Glomerular endothelial cell (primary cell): Measurements from ENCODE around the gene MIER2. TPM values are rescaled to one million over a fixed set of nuclear protein-coding genes. Genes with fewer than 3 reads are reported as not detected.

Source experiments
- DNase-seq: peaks from one replicate; pipeline ENCODE4 v3.0.0-alpha.2; 2011; ENCODE audit warnings: low read depth, low spot score; ENCODE audit errors: extremely low read depth
- total RNA-seq: library from RNA; depleted of rRNA; stranded (reverse); fragments of >200 nt; gene quantifications from 2 replicates; pipeline ENCODE4 v1.2.3, GENCODE V29; 2015

The MIER2 gene
- total RNA-seq, 1 donor from 2014 or later, result 38.2 TPM

DNA sequence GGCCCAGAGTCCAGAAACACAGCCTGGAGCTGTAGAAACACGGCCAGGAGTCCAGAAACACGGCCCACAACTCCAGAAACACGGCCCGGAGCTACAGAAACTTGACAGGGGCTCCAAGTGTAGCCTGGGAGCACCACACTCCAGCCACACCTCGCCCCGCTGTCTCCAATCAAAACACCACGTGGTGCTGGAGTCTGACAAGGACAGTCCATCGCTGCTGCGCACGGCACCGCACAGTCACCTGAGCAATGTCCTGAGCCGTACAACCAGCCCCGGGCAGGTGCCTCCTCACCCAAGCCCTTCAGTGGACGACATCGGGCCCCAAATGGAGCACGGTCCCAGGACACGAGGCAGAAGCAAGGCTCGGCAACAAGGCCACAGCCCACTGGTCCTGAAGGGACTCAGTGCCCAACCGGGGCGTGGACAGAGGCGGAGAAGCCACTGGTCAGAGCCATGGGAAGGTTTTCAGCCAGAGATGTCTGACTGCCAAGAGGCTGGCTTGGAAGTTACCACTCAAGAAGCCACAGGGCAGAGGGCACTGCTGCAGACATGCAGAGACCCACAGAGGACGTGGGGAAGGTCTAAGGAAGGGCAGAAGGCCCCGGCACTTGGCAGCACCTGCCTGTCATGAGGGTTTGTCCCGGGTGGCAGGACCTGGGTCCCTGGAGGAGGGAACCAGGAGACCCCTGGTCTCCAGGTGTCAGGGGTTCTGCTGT lies 33.7 kb downstream of the MIER2 start:
- no peak for DNase-seq

DNA sequence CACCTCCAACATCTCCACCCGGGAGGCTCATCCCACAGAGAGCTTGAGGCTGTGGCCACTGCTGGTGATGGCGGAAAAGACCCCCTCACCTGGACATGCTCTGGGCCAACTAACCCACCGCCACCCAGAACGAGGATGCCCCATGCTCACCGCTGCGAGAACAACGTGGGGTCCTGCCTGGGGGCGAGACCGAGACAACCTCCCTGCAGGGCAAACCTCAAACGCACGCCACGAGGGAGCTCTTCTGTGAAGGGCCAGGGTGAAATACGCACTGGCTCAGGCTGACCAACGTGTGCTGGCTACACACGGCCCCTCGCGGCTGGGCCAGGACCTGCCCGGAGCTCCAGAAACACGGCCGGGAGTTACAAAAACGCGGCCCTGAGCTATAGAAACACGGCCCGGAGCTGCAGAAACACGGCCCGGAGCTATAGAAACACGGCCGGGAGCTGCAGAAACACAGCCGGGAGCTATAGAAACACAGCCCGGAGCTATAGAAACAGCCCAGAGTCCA lies 34.4 kb downstream of the MIER2 start:
- DNase-seq, result no peak

GRCh38 chr19:309206-309565 lies 35.4 kb downstream of the MIER2 start:
- no peak for DNase-seq

DNA sequence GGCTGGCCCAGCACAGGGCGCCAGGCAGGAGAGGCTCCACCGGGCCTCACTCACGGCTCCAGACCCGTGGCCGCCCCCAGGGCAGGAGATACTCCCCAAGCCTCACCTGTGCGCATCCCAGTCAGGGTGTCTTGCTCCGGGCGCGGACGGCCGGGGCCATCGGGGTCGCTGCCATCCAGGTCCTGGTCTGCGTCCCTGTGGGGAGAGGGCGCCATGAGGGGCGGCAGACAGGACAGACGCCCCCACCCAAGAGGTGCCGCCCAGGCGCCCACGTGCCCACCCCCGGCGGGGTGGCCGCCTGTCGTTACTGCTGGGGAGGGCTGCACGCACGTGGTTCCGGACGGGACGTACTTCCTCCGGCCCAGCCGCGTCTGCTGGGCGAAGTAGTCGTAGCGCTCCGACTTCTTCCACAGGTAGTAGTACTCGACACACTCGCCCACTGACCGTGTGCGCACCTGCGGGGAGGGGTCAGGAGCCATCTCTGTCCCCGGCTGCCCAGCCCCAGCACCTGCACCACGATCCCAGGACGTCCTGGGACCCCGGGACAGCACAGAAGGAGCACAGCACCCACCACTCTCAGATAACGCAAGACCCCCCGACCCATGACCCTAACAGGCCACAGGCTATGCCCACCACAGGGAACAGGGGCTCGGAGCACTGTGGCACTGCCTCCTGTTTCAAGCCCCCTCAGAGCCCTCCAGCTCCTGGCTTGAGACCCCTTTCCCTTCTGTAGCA lies 36.0 kb downstream of the MIER2 start:
- no peak for DNase-seq

DNA sequence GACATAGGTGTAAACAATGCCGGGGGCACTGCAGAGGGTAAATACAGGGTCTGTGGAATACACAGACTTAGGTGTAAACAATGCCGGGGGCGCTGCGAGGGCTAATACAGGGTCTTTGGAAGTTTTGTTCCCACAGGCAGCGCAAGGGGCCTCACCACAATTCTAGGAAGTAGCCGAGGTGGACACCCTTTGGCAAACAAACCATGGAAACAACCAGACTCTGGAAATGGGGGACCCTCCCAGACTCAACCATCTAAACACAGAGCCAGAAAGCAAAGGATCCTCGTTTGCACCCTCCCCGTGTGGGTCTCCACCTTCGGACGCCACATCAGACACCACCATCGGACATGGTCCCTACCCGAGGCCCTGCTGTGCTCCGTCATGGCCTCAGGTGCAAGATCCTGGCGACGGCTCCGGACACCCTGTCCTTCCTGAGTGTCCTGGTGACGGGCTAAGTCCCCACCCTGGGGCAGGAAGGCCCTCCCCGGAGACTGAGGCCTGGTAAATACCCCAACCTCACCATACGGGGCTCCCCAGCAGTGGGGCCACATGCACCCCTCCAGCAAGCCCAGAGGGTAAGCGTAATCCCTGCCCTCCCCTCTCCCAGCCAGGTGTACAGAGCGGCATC lies 36.7 kb downstream of the MIER2 start:
- DNase-seq, result no peak

GRCh38 chr19:307111-307531 lies 37.5 kb downstream of the MIER2 start:
- no peak for DNase-seq

DNA sequence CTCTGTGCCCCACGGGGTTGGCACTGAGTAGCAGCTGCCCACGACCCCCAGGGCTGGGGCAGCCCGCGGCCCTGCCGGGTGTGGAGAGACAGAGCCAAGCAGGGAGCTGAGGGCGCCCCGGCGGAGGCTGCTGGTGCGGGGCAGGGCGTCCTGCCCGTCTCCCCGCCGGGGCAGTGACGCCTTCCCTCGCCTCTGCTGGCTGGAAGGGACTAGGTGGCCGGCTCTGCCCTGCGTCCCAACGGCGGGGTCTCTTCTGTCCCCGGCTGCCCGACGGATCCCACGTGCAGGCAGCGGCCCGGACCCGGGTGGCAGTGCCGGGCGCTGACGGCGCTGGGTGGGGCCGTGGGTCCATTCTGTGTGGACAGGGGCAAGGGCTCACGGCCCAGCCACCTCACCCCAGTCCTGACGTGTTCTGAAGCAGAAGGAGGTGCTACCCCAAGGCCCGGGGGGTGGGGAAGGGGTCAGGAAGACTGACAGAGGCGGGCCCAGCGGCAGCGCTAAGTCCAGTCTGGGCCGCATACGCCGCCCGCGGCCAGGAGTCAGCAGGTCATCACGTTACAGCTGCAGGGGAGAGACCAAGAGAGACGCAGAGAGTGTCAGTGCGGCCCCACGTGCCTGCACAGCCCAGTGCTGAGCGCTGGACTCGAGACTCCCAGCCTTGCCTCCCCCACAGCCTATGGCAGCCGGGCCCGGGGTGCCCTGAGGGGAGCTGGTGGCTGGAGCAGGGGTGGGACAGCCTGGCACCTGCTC lies 38.3 kb downstream of the MIER2 start:
- no peak for DNase-seq

- no peak for DNase-seq
Observed at GRCh38 chr19:305240-306150, 39.1 kb downstream of the MIER2 start.

DNA sequence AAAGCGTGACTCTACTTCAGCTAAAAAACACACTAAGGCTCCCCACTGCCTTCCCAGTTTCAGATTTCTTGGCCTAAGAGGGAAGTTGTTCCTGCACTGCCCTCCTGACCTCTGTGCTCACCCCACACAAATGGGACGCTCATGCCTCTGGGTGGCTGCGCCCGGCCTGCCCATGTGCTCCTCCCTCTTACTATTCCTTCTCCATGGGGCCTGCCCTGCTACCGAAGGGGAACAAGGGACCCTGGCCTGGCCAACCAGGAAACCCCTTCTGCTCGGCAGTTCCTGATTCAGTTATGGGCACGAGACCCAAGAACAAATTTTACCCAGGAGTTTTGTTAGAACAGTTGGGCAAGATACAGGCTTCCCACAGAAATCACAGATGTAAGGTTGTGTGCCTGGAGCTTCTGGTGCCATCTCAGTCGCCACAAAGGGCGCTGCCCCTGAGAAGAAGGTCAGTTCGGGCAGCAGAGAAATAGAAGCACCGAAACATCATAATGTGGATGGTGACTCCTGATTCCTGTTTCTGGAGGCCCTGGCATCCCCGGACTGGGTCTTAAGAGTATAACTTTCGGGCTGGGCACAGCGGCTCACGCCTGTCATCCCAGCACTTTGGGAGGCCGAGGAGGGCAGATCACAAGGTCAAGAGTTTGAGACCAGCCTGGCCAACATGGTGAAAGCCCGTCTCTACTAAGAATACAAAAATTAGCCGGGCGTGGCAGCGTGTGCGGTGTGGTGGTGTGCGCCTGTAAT lies 47.9 kb downstream of the MIER2 start:
- DNase-seq, result no peak

DNA sequence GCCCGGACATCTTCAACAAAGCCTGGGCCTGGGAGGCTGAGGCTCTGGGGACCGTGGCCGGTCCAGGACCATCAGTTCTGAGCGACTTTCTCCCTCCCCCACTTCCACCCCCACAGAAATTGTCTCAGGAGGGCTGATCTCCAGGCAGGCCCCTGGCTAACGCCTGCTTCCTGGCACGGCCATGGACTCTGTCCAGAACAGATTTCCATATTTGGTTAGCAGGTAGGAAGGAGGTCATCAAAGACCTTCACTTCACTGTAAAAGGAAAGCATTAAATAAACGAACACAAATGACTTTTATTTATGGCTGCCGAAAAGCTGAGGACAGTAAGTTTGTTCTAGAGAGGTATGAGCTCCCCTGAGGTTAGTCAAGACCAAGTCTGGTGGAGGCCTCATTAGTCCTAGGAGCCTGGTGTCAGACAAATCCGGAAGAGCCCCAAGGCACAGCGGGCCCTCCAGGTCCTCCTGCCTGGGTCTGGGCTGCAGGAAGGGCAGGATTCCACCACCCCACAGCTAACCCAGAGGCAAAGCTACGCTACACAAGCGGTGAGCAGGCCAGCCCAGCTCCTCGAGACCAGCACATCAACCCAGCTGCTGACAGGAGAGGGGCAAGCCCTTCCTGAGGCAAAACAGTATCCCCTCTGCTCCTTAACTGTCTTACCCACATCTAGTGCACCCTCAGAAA lies 48.8 kb downstream of the MIER2 start:
- DNase-seq, result no peak

GRCh38 chr19:294946-295686 lies 49.5 kb downstream of the MIER2 start:
- no peak for DNase-seq

GRCh38 chr19:294341-294945 lies 50.2 kb downstream of the MIER2 start:
- DNase-seq, result no peak

GRCh38 chr19:293436-294110 lies 51.0 kb downstream of the MIER2 start:
- DNase-seq, result no peak

DNA sequence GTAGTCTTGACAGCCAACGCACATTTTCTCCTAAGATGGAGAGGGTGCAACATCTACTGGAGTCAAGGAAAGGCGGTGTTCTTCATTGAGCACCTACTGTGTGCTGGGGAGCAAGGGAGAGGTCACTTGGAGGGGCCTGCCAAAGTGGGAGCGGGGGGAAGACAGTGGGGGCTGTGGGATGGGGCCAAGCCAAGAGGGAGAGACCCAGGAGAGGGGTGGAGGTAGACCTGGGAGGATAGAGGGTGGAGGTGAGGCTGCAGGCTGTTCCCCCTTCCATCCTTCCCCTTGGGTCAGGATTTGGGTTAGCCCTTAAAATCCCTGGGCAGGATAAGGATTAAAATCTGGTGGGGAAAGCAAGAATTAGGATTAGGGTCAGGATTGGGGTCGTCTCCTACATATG lies 51.6 kb downstream of the MIER2 start:
- no peak for DNase-seq

DNA sequence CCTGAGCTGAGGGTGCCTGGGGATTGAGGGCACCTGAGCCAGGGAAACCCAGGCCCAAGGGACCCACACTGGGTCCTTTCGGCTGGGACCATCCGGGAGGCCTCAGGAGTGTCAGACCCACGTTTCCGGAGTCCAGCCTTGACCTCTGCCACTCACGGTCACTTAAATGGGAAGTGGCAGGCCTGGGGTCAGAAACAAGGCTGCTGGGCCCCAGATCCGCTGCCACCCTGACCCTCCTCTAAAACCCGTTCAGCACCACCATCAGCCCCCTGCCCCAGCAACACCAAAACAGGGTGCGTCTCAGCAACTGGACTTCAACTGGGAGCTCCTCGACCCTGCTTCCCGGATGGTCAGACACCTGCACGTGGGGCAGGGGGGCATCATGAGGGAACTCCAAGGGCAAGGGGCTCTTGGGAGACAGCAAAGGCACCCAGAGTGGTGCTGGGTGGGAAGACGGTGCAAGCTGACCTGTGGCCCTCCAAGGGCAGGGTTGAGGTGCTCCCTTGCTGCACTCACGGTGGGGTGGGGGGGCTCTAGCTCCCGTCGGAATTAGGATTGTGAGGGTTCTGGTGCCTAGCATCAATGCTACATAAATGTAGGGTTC lies 52.2 kb downstream of the MIER2 start:
- no peak for DNase-seq

- no peak for DNase-seq
Observed at GRCh38 chr19:291561-292280, 52.9 kb downstream of the MIER2 start.
